ENCODE results near the gene SIN3A. TPM values are rescaled to one million over a fixed set of nuclear protein-coding genes. Genes with fewer than 3 reads are reported as not detected.
A peak's percentile ranks its signal among the peaks of the same experiment; 100 is the strongest.
"Not testable (repeated sequence)": the region's sequence is repeated elsewhere in the genome, so short reads cannot be mapped to it uniquely, and the experiment has no call there.

SIN3A gene
- polyA plus RNA-seq, 5 donors, result 50.0 to 63.7 (median 60.6) TPM

DNA sequence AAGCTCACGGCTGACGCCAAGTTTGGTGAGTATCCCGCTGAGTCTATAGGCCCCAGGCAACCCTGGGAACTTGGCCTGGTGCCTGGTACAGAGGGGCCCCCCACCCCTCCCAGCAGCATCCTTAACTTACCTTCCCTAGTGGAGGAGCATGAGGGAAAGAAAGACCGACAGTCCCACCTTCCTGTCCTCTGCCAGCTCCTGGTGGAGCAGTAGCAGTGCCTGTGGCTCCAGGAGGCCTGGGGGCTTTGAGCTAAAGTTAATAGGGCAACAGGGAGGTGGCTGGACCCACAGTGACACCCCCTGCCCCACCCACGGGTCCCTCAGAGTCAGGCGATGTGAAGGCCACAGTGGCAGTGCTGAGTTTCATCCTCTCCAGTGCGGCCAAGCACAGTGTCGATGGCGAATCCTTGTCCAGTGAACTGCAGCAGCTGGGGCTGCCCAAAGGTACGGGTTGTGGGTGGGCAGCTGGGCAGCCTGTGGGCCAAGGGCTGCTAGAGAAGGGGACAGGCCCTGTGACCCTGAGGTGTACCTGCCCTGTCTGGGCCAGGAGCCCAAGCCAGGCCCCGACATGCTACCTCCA is 112.7 kb downstream of the SIN3A start:
- DNase-seq, result no peak

DNA sequence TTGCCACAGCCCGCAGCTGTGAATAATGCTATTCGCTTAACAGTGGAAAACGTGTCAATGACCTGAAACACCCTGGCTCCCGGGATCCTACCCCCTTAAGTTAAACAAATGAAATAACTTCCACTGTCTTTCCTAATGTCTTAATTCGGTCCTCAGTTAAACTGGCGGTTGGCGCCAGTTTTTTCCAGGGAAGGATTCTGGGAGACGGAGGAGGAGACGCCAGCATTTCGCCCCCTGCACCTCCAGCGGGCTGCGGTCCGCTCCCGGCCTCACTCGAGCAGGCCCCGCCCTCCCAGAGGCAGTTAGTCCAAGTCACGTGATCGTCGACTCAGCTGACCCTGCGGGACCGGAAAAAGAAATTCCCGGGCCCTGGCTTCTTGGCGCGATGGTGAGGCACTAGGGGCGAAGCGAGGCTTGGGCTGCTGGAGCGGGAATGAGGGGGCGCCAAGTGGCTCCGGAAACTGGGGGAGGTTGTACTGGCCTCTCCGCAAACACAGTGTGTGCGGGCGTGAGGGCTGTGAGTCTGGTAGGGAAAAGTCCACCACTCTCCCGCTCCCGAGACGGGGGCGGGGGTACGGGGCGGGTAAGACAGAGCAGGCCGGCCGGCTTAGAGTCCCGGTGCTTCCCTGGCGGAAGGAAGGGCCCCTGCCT is 115.7 kb downstream of the SIN3A start, which contains the start of gene COMMD4:
Gene COMMD4 (plus strand): TSS at position 359 of the 651 bp plus-strand sequence. CDS start 27 bp downstream, at position 386.
- peak; percentile 90 to 93 for DNase-seq

DNA sequence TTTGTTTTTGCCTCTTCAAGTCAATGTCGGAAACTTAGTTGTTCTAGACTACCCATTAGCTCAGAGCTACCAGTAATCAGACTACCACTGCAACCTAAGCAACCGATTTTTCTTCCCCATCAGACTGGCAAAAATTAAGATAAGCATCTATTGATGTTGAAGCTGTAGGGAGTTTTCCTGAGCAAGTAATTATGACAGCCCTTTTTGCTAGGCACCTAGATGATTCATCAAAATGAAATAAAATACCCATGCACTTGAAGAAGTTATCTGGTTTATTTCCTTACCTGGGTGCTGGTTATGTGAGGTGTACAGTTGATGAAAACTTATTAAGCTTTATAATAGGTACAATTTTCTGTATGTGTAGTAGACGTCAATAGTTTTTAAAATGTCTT is 116.2 kb downstream of the SIN3A start:
- no peak for DNase-seq

DNA sequence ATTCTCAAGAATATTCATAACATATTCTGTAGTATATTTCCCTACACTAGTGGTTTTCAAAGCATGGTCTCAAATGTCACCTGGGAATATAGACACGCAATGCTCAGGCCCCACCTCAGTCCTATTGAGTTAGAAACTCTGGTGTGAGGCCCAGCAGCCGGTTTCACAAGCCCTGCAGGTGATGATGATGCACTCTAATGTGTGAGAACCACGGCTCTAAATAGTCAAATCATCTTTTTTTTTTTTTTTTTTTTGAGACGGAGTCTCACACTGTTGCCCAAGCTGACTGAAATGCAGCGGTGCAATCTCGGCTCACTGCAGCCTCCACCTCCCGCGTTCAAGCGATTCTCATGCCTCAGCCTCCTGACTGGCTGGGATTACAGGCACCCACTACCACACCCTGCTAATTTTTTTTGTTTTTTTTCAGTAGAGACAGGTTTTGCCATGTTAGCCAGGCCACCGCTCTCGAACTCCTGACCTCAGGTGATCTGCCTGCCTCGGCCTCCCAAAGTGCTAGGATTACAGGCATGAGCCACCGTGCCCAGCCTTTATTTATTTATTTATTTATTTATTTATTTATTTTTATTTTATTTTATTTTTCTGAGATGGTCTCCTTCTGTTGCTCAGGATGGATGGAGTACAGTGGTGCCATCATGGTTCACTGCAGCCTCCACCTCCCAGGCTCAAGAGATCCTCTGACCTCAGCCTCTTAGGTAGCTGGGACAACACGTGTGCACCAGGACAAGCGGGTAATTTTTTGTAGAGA is 117.7 kb downstream of the SIN3A start:
- DNase-seq, result not testable (repeated sequence)

DNA sequence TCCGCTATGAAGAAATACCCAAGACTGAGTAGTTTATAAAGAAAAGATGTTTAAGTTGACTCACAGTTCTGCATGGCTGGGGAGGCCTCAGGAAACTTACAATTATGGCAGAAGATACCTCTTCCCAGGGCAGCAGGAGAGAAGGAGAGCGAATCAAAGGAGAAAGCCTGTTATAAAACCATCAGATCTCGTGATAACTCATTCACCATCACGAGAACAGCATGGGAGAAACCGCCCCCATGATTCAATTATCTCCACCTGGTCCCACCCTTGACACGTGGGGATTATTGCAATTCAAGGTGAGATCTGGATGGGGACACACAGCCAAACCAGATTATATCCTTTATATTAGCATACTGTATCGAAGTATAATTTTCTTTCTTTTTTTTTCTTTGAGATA is 119.4 kb downstream of the SIN3A start:
- DNase-seq, result not testable (repeated sequence)

DNA sequence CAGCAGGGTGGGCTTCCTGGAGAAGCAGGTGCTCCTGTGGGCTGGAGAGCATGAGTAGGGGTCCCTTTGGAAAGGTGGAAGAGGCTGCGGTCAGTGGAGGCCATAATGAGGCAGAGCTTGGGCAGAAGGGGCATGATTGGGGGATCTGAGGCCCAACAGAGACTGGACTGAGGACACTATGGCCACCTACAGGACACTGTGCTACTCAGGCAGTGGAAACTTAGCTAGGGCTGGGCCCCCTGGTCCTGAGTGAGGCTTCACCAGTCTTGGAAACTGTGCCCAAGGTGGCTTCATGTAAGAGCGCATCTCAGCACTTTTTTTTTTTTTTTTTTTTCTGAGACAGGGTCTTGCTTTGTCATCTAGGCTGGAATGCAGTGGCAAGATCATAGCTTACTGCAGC is 121.9 kb downstream of the SIN3A start:
- no peak for DNase-seq

DNA sequence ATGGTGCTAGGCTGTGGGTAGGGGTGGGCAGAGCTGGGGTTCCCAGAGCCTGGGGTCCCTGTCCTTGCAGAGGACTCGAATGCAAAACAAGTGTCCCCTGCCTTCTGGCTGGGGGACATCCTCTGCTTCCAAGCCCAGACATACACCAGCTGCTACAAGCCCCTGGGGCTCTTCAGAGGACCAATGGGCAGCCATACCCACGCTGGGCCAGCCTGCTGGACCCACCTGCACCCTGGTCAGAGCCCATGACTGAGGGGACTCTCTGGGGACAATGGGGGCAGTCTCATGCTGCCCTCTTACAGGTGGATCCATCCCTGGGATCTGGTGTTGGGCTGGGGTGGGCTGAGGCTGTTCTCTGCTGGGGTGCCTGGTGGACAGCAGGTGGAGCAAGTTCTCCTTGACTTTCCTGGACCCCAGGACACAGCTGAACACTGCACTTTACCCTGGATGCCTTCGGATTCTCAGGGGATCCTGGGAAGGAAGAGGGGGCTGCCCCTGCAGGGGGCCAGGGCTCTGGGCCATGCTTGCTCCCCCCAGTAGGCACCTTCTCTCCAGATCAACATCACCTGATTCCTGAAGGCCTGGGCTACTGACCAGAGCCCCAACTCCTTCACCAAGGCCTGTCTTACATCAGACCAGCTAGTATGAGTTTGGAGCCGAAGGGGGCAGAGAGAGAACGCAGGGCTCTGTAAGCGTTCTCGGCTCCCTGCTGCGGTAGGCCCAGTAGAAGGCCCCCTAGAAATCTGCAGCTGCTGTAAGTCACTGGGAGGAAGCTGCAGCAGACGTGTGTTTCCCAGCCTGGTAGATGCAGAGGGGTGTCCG is 122.8 kb downstream of the SIN3A start:
- no peak for DNase-seq

DNA sequence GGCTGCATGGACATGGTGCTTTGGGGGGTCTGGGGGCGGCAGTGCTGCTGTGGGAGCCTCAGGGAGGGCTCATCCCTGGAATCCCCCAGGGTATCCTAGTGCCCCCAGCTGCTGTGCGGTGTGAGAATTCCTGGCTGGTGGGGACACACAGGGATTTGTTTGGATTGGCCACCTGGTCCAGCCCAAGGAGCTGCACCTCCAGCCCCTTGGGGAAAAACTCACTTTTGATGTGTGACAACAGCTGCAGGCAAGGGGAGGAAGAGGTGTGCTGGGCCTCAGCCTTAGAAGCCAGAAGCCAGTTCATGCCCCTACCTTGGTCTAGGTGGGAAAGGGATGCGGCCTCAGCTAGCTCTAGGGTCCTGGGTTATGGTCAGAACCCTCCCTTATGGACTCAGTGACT is 124.0 kb downstream of the SIN3A start:
- no peak for DNase-seq

DNA sequence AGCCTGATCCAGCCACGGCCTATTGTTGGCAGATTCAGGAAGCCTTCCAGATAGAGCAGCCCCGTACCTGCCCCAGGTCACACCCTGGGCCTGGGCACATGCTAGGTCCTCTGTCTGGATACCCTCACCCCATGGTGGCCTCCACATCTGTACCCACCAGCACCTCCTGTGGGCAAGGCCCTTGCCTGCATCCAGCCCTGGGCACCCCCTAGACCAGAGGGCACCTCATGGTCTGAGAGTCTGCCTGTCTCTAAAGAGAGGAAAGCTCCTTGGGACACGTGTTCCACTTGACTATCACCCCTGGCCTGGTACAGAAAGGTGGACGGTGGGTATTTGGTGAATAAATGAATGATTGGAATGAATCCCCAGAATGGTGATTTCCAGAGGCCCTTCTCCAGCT is 124.5 kb downstream of the SIN3A start:
- DNase-seq, result no peak

DNA sequence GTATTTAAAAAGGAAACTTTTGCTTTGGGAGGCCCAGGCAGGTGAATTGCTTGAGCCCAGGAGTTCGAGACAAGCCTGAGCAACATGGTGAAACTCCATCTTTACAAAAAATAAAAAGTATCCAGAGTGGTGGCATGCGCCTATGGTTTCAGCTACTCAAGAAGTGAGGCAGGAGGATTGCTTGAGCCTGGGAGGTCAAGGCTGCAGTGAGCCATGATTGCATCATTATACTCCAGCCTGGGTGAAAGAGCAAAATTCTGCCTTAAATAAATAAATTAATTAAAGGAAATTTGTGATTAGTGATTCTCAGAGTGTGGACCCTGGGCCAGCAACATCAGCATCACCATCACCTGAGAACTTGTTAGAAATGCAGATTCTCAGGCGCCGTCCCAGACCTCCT is 125.6 kb downstream of the SIN3A start:
- no peak for DNase-seq

DNA sequence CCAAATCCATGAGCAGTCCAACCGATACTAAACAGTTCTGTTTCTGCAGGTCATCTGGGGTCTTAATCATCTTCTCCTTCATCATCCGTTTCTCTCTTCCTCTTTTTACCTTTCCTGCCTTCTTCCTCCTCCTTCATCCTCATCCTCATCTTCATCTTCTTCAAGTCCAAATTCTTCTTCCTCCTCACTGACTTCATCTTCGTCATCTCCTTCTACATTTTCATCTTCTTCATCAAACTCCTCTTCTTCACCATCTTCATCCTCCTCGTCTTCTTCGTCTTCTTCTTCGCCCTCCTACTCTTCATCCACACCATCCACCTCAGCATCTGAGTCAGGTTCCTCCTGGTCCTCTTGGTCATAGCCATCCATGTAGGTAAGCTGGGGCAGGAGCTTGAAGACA is 129.8 kb downstream of the SIN3A start:
- DNase-seq, result no peak

Other genes starting within 250 kb of the SIN3A start
- 10 to 100 TPM in 4 of 5 donors, 1 to 10 TPM in 1; 7.2 to 17.3 (median 10.7) TPM for gene C15orf39, start 249.8 kb downstream of the SIN3A start, polyA plus RNA-seq (ENCODE audit: insufficient read depth in 1 of 5, insufficient read length in 5 of 5, low replicate concordance in 1 of 5)
- gene GOLGA6C, start 193.4 kb downstream of the SIN3A start, polyA plus RNA-seq (ENCODE audit: insufficient read depth in 1 of 5, insufficient read length in 5 of 5, low replicate concordance in 1 of 5), result not detected
- under 1 TPM; 0.14 to 0.33 (median 0.23) TPM for gene GOLGA6D, start 168.9 kb downstream of the SIN3A start, polyA plus RNA-seq (ENCODE audit: insufficient read depth in 1 of 5, insufficient read length in 5 of 5, low replicate concordance in 1 of 5)
- gene COMMD4, start 115.6 kb downstream of the SIN3A start, polyA plus RNA-seq (ENCODE audit: insufficient read depth in 1 of 5, insufficient read length in 5 of 5, low replicate concordance in 1 of 5), result 10 to 100 TPM; 69.6 to 88.0 (median 73.7) TPM
- 10 to 100 TPM; 24.0 to 35.1 (median 31.7) TPM for gene NEIL1, start 104.7 kb downstream of the SIN3A start, polyA plus RNA-seq (ENCODE audit: insufficient read depth in 1 of 5, insufficient read length in 5 of 5, low replicate concordance in 1 of 5)
- 100 to 1,000 TPM; 118 to 221 (median 170) TPM for gene MAN2C1, start 83.1 kb downstream of the SIN3A start, polyA plus RNA-seq (ENCODE audit: insufficient read depth in 1 of 5, insufficient read length in 5 of 5, low replicate concordance in 1 of 5)
- 10 to 100 TPM; 42.9 to 46.4 (median 46.1) TPM for gene PTPN9, start 127.6 kb upstream of the SIN3A start, polyA plus RNA-seq (ENCODE audit: insufficient read depth in 1 of 5, insufficient read length in 5 of 5, low replicate concordance in 1 of 5)
- 10 to 100 TPM; 26.8 to 32.1 (median 30.0) TPM for gene SNUPN, start 174.0 kb upstream of the SIN3A start, polyA plus RNA-seq (ENCODE audit: insufficient read depth in 1 of 5, insufficient read length in 5 of 5, low replicate concordance in 1 of 5)
- 10 to 100 TPM; 39.7 to 54.6 (median 43.0) TPM for gene IMP3, start 188.5 kb upstream of the SIN3A start, polyA plus RNA-seq (ENCODE audit: insufficient read depth in 1 of 5, insufficient read length in 5 of 5, low replicate concordance in 1 of 5)
- 10 to 100 TPM; 19.2 to 25.1 (median 21.9) TPM for gene SNX33, start 196.2 kb upstream of the SIN3A start, polyA plus RNA-seq (ENCODE audit: insufficient read depth in 1 of 5, insufficient read length in 5 of 5, low replicate concordance in 1 of 5)